NCI-H1048 (cell line): ENCODE measurements around the gene C19orf33.
A peak's percentile ranks its signal among the peaks of the same experiment; 100 is the strongest.
"Not testable (repeated sequence)": the region's sequence is repeated elsewhere in the genome, so short reads cannot be mapped to it uniquely, and the experiment has no call there.

Source experiments
- DNase-seq: peaks from one replicate; lab custom pipeline; 2025; lab: John Stamatoyannopoulos, UW

C19orf33 gene

DNA sequence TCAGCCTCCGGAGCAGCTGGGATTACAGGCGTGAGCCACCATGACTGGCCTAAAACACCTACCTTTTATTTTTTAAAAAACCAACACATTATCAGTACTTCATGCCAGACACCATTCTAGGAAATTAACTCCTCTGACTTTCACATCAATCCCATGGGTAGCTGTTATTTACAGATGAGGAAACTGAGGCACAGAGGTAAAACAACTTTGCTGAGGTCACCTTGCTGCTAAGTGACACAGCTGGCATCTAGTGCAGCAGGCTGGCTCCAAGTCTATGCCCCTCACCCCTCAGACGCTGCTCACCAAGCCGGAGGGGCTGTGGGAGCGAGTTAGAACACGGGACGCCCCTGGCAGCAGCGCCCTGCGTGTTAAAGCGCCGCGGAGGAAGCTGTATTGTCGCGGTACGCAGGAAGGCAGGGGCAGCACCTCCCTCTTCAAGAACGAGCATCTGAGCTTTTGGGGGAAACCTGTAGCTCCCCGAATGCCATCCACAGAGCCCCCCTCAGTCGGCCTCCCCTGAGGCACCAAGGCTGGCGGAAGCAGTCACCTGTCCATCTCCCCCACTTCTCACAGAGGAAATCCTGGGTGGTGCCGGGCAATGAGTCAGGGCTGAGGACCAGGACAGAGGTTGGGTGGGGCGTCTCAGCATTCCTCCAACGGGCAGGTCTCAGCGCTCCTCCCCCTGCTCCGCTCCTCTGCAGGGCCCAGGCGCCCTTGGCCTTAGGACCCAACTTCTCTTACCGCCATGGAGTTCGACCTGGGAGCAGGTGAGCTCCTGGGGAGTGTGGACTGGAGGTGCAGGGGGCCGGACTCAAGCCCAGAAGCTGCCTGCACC, at the start of gene C19orf33:
Gene C19orf33, plus strand, starts transcription at position 735 of the 835 bp plus-strand sequence. Its CDS starts 11 bp downstream, at position 746.
- no peak for DNase-seq

DNA sequence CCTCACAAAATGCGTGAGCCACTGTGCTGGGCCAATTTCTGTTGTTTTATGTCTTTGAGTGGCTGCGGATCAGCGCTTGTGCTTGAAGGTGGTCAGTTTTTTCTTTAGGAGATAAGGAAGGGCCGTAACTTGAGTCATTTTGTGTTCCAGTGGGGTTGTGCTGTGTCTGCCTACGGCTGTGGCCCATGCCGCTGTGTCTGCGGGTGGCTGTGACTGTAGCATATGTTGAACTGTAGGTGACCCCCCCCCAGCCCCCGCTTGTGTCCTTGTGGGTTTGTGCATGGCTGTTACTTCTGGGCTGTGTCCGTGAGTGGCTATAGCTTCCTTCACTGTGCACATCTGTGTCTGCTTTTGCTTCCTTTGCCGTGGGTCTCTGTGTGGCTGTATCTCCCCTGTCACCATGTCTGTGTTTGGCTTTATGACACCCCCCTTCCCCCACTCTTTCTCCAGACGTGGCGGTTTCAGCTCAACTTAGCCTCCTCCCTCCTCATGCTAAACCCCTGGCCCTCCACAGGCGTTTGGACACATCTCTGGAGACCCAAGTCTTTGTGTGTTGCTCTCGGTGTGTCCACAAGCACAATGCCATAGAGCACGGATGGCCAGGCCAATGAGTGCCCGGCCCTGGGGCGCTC, 48.6 kb upstream of the C19orf33 start:
- DNase-seq: no peak

DNA sequence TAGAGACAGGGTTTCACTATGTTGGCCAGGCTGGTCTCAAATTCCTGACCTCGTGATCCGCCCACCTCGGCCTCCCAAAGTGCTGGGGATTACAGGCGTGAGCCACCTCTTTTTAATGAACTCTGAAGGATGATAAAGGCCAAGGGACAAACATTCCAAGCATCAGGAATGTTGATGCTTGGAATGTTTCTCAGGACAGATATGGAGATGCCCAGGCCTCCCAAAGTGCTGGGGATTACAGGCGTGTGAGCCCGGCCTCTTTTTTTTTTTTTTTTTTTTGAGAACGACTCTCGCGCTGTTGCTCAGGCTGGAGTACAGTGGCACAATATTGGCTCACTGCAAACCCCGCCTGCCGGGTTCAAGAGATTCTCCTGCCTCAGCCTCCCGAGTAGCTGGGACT, 42.1 kb upstream of the C19orf33 start:
- DNase-seq: not testable (repeated sequence)

DNA sequence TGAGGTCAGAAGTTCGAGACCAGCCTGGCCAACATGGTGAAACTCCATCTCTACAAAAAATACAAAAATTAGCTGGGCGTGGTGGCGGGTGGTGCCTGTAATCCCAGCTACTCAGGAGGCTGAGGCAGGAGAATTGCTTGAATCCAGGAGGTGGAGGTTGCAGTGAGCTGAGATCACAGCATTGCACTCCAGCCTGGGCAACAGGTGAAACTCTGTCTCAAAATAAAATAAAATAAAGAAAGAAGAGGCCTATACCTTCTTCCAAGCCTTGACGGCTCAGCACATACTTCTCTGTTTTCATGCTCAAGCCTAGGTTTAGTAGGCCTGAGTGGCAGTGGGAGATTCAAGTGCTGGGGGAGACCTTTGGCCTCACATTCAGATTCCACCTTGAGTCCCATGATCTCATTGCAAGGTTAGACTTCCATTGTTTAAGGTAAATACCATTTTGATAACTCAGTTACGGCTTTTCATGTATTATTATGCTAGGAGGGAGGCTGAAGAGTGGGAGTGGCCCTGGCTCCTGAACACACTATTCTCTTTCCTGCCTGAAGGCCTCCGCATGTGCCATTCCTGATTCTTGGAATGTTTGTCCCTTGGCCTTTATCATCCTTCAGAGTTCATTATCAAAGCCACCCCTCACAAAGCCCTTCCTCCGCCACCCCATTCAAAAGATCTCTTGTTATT, 41.3 kb upstream of the C19orf33 start:
- DNase-seq: no peak

DNA sequence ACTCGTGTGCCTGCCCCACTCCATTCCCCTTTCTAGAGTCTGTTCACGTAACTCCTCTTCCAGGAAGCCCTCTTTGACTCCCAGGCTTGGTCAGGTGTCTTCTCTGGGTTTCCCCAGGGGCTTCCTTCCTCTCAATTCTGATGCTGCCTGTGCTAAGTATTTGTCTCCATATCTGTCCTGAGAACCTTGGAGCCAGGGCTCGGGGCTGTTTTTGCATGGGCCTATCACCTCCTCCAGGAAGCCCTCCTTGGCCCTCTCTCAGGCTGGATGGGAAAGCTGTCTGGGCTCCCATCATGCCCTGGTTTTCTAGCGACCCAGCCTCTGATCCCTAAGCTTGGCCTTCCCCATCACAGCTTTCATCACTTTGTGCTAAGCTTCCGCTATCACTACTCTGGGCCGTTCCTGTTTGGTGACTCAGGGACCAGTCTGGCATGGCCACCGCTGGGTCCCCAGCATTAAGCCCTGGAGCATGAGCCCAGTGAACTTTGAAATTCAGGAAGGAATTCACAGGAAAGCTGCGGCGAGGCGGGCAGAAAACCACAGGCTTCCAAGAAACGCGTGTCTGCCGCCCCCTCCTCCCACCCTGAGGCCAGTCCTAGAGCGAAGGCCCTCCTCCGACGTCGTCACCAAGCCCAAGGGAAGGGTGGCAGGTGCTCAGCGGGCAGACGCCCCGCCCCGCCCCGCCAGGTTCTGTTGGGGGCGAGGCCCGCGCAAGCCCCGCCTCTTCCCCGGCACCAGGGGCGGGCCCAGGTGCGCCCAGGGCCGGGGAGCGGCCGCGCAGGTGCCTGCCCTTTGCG, 40.2 kb upstream of the C19orf33 start:
- no peak for DNase-seq

DNA sequence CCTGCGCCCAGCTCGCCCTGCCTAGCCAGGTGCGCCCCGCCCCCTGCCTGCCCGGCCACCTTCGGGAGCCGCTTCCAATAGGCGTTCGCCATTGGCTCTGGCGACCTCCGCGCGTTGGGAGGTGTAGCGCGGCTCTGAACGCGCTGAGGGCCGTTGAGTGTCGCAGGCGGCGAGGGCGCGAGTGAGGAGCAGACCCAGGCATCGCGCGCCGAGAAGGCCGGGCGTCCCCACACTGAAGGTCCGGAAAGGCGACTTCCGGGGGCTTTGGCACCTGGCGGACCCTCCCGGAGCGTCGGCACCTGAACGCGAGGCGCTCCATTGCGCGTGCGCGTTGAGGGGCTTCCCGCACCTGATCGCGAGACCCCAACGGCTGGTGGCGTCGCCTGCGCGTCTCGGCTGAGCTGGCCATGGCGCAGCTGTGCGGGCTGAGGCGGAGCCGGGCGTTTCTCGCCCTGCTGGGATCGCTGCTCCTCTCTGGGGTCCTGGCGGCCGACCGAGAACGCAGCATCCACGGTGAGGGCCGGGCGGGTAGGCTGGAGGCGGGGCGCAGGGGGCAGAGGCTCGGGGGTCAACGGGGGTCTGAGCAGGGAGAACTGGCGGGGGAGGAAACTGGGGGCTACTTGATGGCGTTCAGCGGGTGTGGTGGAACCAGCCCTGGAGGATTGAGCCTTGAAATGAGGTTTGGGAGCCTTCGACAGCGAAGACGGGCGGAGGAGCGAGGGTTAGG, 39.4 kb upstream of the C19orf33 start, which contains the start of gene SPINT2:
Gene SPINT2, plus strand, starts transcription at position 88 of the 727 bp plus-strand sequence. Its CDS starts 320 bp downstream, at position 408.
- DNase-seq: peak; percentile 94

DNA sequence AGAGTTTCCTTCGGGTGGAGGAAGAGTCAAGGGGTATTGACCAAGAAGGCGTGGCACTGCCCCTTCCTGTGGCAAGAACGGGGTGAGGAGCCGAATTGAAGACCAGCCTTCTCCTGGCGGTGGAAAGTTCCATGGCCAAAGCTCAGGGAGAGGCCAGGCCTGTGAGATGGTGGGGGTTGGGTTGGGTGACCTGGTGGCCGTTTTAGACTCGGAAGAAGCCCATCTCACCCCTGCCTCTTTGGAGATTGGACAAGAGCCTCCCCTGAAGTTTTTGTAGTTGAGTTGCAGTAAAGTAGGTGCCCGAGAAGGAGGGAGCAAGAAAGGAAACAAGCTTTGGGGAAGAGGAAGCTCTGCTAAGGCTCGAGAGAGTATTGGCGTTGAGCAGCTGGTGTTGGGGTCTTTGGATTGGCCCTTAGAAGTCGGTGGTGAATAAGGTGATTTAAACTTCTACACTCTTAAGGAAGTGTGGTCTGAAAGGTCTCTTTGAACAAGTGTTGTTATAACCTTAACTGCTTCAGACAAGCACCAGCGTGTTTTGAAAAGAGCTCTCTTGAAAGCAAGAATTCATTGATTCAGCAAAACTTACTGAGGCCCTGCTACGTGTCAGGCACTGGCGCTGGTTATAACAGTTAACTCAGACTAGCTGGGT, 38.7 kb upstream of the C19orf33 start:
- DNase-seq: no peak

DNA sequence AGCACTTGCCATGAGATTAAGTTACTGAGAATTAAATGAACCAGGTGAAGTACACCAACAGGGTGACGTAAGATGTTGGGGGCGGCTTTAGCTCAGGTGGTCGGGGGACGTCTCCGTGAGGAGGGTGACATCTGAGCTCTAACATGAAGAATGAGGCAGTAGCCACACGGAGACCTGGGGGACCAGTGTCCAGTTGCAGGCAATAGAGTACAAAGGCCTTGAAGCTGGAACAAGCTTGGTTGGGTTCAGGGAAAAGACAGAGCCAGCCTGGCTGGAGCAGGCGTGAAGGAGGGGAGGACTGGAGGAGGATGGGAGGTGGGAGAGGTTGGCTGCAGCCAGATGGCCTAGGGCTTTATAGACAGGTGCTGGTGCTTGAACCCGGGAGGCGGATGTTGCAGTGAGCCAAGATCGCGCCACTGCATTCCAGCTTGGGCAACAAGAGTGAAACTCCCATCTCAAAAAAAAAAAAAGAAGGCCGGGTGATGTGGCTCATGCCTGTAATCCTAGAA, 38.1 kb upstream of the C19orf33 start:
- DNase-seq: no peak

DNA sequence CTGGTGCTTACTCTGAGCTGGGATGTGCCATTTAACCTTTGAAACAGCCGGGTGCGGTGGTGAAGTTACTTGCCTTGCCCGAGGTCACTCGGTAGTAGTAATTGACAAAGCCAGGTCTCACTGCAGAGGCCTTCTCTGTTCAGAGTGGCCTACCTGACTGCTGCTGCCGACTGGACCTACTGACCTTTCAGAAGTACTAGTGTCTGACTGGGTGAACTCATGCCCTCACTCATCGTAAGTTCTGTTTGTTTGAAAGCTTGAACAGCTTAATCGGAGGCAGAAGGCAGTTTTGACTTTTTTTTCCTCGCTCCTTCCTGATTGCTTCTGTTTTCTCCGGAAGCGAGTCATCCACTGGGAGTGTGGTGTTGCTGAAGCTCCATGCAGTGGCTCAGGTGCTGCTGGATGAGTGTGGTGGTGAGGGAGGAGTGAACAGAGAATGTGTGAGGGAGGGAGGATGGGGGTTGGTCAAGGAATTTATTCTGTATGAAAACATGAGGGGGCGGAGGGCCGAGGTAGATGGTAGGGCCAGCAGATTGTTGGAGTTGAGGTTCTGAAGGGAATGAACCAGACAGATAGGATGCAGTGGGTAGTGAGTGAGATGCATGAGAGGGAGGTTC, 37.0 kb upstream of the C19orf33 start:
- no peak for DNase-seq

DNA sequence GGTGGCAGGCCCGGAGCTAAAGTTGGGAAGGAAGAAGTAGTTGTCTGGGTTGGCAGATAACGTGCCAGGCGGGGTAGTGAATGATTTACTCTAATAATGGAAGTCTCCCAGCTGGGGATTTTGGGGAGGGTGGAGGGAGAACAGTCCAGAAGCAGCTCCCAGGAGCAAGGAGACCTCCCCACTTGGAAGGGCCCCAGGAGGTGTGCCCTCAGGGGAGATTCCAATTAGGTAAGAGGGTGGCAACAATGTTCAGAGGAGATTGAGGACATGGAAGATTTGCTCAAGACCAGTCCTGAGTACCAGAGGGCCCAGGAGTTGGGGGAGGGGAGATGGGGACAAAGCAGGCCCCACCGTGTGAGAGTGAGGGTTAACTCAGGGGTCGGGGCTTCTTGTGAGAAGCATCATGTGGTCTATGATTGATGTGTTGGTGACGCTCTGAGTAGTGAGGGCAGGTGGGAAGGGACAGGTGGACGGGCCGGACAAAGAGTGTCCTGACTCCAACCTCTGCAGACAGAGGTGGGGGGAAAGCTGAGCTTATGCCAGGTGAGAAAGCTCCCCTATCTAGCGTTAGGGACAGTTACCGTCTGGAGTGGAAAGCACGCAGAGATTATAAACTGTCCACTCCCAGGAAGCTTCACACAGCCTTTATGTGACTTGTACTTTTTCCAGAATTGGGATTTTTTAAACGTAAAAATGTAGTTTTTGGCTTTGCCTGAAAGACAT, 36.1 kb upstream of the C19orf33 start:
- no peak for DNase-seq

DNA sequence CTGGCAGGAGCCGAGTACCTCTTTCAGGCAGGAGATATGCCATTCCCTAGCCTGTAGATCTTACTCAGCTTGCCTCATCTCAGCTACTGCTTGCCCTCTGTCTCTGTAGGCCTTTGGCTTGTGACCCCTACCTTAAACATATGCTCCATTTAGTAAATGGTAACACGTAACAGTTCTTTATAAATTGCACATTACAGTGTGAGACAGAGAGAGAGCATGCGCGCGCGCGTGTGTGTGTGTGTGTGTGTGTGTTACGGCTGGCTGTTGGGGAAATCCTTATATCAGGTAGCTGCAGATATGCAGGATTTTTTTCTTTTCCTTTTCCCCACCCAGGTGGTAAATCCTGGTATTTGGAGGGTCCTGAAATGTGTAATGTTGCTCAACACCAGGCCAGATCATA, 35.5 kb upstream of the C19orf33 start:
- DNase-seq: no peak

DNA sequence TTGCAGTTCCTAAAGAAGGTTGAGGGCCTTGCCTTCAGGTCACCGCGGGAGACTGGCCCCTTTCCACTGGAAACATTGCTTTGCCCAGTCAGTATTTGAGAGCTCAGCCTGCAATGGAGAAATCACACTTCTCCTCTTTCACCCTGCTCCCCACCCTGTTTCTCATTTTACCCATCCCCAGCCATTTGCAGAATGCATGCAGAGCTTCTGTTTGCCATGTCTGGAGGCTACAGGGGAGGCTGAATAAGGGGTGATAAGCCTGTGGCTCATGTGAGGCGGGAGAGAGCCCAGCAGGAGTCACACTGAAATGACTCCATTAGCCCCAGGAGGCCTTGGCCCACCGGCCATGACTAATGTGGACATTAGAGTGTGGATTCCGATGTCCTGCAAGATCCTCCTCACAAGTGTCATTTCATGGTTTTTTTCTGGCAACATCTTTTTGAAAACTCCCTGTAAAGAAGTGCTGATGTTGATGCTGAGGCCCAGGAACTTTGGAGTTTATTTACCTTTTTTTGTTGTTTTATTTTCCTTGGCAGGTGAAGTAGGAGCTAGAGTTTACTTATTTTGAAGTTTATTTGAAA, 33.4 kb upstream of the C19orf33 start:
- DNase-seq: no peak

DNA sequence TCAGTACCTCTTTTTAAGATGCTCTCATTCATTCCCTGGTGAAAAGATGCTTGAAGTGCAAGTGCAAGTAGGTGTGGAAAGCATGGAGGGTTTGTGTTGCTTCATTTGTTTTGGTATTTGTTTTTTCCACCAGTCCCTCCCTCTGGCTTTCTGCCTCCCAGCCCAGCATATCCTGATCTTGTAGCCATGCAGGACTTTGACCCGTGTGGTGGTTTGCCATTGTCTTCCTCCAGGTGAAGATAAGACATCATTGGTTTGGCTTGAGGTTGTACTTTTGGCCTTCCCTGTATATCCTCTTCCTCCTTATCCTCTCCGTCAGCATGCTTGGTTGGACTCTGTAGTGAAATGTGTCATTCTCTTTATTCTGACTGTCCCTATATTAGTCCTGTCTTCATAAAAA, 30.6 kb upstream of the C19orf33 start:
- DNase-seq: no peak

DNA sequence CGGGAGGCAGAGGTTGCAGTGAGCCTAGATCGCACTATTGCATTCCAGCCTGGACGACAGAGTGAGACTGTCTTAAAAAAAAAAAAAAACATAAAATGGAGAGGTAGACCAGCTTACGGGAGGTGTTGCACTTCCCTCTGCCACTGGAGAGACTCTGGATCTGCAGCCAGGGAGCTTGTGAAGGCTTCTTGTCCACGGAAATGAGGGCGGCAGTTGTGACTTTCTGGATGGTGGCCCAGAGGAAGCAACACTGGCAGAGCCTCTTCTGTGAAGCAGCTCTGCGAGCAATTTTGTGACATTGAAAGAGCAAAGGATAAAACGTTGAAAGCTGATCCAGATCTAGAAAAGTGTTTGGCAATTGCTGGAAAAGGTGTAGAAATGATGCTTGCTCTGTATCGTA, 29.3 kb upstream of the C19orf33 start:
- DNase-seq: no peak

DNA sequence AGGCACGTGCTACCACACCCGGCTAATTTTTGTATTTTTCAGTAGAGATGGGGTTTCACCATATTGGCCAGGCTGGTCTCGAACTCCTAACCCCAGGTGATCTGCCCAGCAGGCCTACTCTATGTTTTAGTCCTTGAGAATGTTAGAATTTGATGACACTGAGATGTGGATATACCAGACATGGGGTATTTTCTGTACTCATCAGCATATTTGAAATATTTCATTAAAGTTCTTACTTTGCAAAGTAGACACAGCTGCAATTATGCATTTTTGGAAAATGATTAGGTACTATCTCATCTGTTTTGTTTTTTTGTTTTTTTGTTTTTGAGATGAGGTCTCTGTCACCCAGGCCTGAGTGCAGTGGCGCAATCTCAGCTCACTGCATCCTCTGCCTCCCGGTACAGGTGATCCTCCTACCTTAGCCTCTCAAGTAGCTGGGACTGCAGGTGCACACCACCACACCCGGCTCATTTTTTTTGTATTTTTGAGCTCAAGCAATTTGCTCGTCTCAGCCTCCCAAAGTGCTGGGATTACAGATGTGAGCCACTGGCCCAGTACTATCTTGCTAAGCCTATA, 27.0 kb upstream of the C19orf33 start:
- no peak for DNase-seq

DNA sequence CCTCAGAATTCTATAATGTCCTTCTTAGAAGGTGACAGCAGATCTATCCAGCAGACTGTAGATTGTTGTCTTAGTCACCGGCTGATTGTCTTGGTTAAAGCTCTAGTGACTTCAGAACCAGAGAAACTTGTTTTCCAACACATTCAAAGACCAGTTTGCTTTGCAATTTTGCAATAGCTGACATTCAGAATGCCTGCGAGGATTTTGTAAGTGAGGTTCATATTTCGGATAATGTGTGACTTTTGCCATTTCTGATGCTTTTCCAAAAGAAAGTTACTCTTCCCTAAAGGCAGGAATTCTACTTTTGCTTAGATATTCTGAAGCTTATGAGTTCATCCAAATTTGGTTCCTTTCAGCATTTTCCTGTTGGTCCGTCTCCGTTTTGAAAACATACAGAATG, 26.5 kb upstream of the C19orf33 start:
- DNase-seq: no peak

DNA sequence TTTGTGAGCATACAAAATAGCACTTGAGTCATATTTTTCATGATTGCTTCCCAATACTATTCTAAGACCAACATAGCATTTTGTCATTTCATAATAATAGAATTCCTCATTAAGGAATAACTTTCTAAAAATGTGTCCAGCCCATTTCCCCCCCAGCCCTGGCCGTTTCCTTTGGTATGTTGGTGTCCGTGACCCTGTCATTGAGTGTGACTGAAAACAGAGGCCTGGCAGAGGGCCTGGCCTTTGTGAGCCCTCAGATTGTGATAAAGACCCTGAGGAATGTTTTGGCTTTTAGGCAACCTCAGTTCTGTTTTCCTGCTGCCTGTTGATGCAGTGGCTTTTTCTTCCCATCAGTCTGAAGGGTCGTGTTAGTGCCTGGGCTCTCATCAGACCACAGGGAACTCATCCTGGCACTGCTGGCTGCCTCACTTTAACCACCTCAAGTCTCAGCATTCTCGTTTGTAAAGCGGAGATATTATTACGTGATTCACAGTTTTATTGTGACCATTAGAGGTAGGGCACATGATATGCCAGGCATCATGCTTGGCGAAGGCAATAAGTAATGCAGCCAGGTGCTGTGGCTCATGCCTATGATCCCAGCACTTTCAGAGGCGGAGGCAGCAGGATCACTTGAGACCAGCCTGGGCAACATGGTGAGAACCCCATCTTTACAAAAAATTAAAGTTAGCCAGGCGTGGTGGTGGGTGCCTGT, 25.9 kb upstream of the C19orf33 start:
- DNase-seq: no peak

DNA sequence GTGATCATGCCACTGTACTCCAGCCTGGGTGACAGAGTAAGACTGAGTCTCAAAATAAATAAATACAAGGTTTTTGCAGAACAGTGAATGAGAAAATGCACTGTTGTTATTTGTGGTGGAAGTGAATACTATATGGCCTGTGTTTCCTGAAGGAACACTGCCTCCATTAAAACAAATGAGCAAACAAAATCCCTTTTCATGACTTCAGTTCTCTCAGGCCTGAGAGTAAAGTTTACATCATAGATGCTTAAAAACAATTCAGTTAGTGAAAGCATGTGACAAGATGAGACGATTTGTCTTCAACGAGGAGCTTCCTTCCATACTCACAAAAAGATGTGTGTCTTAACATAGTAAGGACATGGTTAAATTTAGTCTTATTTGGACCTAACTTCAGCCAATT, 25.3 kb upstream of the C19orf33 start:
- DNase-seq: no peak
